ENCODE results near the gene APOBEC4. TPM values are rescaled to one million over a fixed set of nuclear protein-coding genes. Genes with fewer than 3 reads are reported as not detected.

Gene APOBEC4
- total RNA-seq, 1 donor from 2014 or later, result not detected

DNA sequence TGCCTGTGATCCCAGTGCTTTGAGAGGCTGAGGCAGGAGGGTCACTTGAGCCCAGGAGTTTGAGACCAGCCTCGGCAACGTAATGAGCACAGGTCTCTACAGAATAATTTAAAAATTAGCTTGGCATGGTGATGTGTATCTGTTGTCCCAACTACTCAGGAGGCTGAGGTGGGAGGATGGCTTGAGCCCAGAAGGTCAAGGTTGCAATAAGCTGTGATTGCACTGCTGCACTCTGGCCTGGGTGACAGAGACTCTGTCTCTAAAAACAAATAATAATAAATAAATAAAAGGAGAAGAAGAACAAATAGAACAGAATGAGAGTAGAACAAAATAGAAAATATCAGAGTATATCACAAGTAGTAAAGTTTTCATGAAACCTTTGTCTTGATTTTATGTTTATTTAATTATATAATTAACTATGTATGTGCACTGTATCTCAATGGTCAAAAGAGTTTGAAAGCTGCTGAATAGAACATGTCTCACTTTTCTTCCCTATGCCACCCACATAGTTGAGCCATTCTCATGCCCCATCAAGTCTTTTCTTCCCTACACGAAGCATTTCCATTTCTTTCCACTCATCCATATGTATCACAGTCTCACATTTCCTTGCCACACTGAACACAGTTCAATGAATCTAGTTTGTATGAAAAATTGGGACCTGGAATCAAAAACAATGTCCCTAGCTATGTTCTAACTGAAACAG lies 22.9 kb upstream of the APOBEC4 start:
- TF ChIP-seq CTCF (IDR thresholded peaks at IDR 0.05; ENCODE audit: insufficient read depth, low read length, poor library complexity, severe bottlenecking), result no peak
- no peaks in the 10 kb centered on the region for H3K36me3 ChIP-seq (ENCODE audit: control insufficient read depth, insufficient read depth, low read length)
- no peak for DNase-seq (ENCODE audit: low read depth)
- no peaks in the 10 kb centered on the region for H3K27me3 ChIP-seq (ENCODE audit: control insufficient read depth, insufficient read depth, low read length)
- no peak overlapping the region for H3K4me3 ChIP-seq (ENCODE audit: low read depth, low read length)

- Histone ChIP-seq H3K36me3 (ENCODE audit: control insufficient read depth, insufficient read depth, low read length) (no peaks in the 10 kb centered on the region), H3K27me3 (ENCODE audit: control insufficient read depth, insufficient read depth, low read length) (no peaks in the 10 kb centered on the region), H3K4me3 (ENCODE audit: low read depth, low read length) (no peak overlapping the region)
- no peak for TF ChIP-seq CTCF (IDR thresholded peaks at IDR 0.05; ENCODE audit: insufficient read depth, low read length, poor library complexity, severe bottlenecking)
- DNase-seq (ENCODE audit: low read depth), result no peak
Measured at GRCh38 chr1:183675381-183675780, 22.3 kb upstream of the APOBEC4 start.

DNA sequence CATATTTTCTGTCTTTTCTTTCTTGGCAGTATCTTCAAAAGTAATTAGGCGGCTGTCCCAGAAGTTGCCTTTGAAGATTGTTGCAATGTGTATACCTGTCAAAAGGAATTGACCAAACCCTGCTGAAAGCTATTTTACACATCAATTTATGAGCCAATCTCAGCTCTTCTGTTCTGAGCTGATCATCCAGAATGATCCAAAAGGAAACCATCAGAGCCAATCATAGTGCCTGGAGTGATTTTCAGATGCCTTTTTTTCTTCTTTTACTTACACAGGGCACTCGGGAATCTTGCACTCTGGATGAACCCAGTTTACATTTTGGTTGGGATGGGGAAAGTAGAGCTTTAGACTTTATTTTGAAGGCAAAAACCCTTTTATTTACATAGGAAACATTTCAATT lies 21.8 kb upstream of the APOBEC4 start:
- TF ChIP-seq CTCF (IDR thresholded peaks at IDR 0.05; ENCODE audit: insufficient read depth, low read length, poor library complexity, severe bottlenecking), result no peak
- no peak overlapping the region for H3K4me3 ChIP-seq (ENCODE audit: low read depth, low read length)

DNA sequence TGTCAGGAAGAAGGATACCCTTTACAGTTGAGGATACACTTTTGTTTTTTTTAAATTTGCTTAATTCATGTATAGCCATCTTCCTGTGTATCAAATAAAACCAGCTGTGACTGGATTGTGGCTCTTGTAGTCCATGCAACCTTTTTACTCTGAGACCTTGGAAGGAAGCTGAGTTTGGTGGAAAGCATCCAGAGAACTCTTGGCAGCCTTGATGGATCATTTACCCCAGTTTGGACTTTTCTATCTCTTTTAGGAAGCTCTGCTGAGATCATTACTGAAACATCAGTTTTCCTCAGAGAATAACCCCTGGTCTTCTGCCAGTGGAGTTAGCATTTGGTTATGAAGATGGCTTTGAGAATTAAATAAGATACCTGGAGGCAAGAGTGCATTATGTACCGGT lies 21.2 kb upstream of the APOBEC4 start:
- H3K27me3 ChIP-seq (ENCODE audit: control insufficient read depth, insufficient read depth, low read length), result no peaks in the 10 kb centered on the region
- no peak for TF ChIP-seq CTCF (IDR thresholded peaks at IDR 0.05; ENCODE audit: insufficient read depth, low read length, poor library complexity, severe bottlenecking)
- no peak for DNase-seq (ENCODE audit: low read depth)
- H3K4me3 ChIP-seq (ENCODE audit: low read depth, low read length), result no peak overlapping the region
- H3K36me3 ChIP-seq (ENCODE audit: control insufficient read depth, insufficient read depth, low read length), result no peaks in the 10 kb centered on the region

More for the DNA sequence above, 21.8 kb upstream of the APOBEC4 start:
- DNase-seq (ENCODE audit: low read depth), result no peak
- no peaks in the 10 kb centered on the region for H3K27me3 ChIP-seq (ENCODE audit: control insufficient read depth, insufficient read depth, low read length)
- H3K36me3 ChIP-seq (ENCODE audit: control insufficient read depth, insufficient read depth, low read length), result no peaks in the 10 kb centered on the region

- no peak for DNase-seq (ENCODE audit: low read depth)
Measured at GRCh38 chr1:183673605-183674323, 20.6 kb upstream of the APOBEC4 start.

More at GRCh38 chr1:183673605-183674323, 20.6 kb upstream of the APOBEC4 start:
- TF ChIP-seq CTCF (IDR thresholded peaks at IDR 0.05; ENCODE audit: insufficient read depth, low read length, poor library complexity, severe bottlenecking), result no peak
- no peaks in the 10 kb centered on the region for H3K27me3 ChIP-seq (ENCODE audit: control insufficient read depth, insufficient read depth, low read length)
- H3K36me3 ChIP-seq (ENCODE audit: control insufficient read depth, insufficient read depth, low read length), result no peaks in the 10 kb centered on the region
- no peak overlapping the region for H3K4me3 ChIP-seq (ENCODE audit: low read depth, low read length)

Data from kidney epithelial cell (primary cell).